ENCODE measurements around the gene SLC39A5.

Gene SLC39A5

GRCh38 chr12:56219840-56220239, 10.0 kb upstream of the SLC39A5 start:
- DNase-seq, result no peak

GRCh38 chr12:56220611-56221231, 9.1 kb upstream of the SLC39A5 start:
- no peak for DNase-seq

- DNase-seq, result no peak
Measured at GRCh38 chr12:56221232-56221756, 8.6 kb upstream of the SLC39A5 start.

GRCh38 chr12:56221757-56222530, 7.9 kb upstream of the SLC39A5 start, which contains the start of gene RNF41:
Gene RNF41, minus strand, starts transcription at chr12:56221922. Its CDS starts 7,875 bp downstream, at chr12:56214047.
- peak; percentile 92 for DNase-seq

GRCh38 chr12:56222531-56222895, 7.3 kb upstream of the SLC39A5 start:
- DNase-seq, result no peak

- DNase-seq, result peak; percentile 6
Measured at GRCh38 chr12:56223571-56224101, 6.2 kb upstream of the SLC39A5 start.

GRCh38 chr12:56224102-56224701, 5.6 kb upstream of the SLC39A5 start, which contains the start of gene NABP2:
Gene NABP2, plus strand, starts transcription at chr12:56224342. Its CDS starts 515 bp downstream, at chr12:56224857.
- DNase-seq, result peak; percentile 89

- no peak for DNase-seq
Measured at GRCh38 chr12:56224954-56225353, 4.9 kb upstream of the SLC39A5 start.

GRCh38 chr12:56229082-56229481, 769 bp upstream of the SLC39A5 start:
- no peak for DNase-seq

- DNase-seq, result no peak
Measured at GRCh38 chr12:56230432-56231183, 757 bp downstream of the SLC39A5 start.

GRCh38 chr12:56231184-56231582, 1.3 kb downstream of the SLC39A5 start:
- no peak for DNase-seq

- DNase-seq, result no peak
Measured at GRCh38 chr12:56234746-56235436, 5.0 kb downstream of the SLC39A5 start.

- no peak for DNase-seq
Measured at GRCh38 chr12:56236091-56236490, 6.2 kb downstream of the SLC39A5 start.

- no peak for DNase-seq
Measured at GRCh38 chr12:56236985-56237384, 7.1 kb downstream of the SLC39A5 start.

- no peak for DNase-seq
Measured at GRCh38 chr12:56237552-56237951, 7.7 kb downstream of the SLC39A5 start.

GRCh38 chr12:56241424-56242303, 11.8 kb downstream of the SLC39A5 start:
- DNase-seq, result no peak

- no peak for DNase-seq
Measured at GRCh38 chr12:56242986-56243385, 13.1 kb downstream of the SLC39A5 start.

- no peak for DNase-seq
Measured at GRCh38 chr12:56243731-56244181, 13.9 kb downstream of the SLC39A5 start.

GRCh38 chr12:56244494-56244893, 14.6 kb downstream of the SLC39A5 start:
- DNase-seq, result no peak

GRCh38 chr12:56247923-56248322, 18.1 kb downstream of the SLC39A5 start:
- no peak for DNase-seq

- DNase-seq, result no peak
Measured at GRCh38 chr12:56248711-56249110, 18.9 kb downstream of the SLC39A5 start.
